Upper lobe of right lung (tissue), 1 donor: Measurements from ENCODE around the gene FARP1. TPM values are rescaled to one million over a fixed set of nuclear protein-coding genes. Genes with fewer than 3 reads are reported as not detected.

Source experiments
- ATAC-seq: fragments of 200-7000 bp; cut with Tn5 transposase; one replicate; pipeline ENCODE4 v1.9.1; 2020; ENCODE audit warnings: mild to moderate bottlenecking, moderate library complexity
- DNase-seq: peaks from one replicate; pipeline ENCODE4 v3.0.0-alpha.2; 2020
- H3K27ac ChIP-seq: fragments of 200-600 bp; one replicate; pipeline ENCODE4 v1.8.0; 2022
- H3K27me3 ChIP-seq: fragments of 200-600 bp; one replicate; pipeline ENCODE4 v1.8.0; 2022; ENCODE audit warnings: mild to moderate bottlenecking
- H3K36me3 ChIP-seq: fragments of 200-600 bp; one replicate; pipeline ENCODE4 v1.8.0; 2022
- H3K4me1 ChIP-seq: fragments of 200-600 bp; one replicate; pipeline ENCODE4 v1.8.0; 2022
- H3K4me3 ChIP-seq: fragments of 200-600 bp; one replicate; pipeline ENCODE4 v1.8.0; 2022; ENCODE audit warnings: mild to moderate bottlenecking
- H3K9me3 ChIP-seq: fragments of 200-600 bp; one replicate; pipeline ENCODE4 v1.8.0; 2022
- intact Hi-C: fragments of 100-400 bp; cut with DNase I; formaldehyde crosslinking; loops from one replicate; pipeline ENCODE4 v1.11.0; 2022
- total RNA-seq: library from RNA; stranded (reverse); fragmentation: NEBNext Ultra II Directional; extraction: Animal tissue kit (Norgen Biotek cat#: 25700); gene quantifications from one replicate; pipeline ENCODE4 v1.2.1, GENCODE V29; 2021
- TF ChIP-seq, protein P1 (sequence below): fragments of 200-600 bp; IDR thresholded peaks from one replicate; pipeline ENCODE4 v1.8.0; 2022; ENCODE audit warnings: antibody characterized with exemption
- donor health status: DM: no; HTN: yes; CAD: no; lungs with severe emphysema.

The FARP1 gene
- total RNA-seq, 1 donor from 2014 or later = 95.9 TPM

DNA sequence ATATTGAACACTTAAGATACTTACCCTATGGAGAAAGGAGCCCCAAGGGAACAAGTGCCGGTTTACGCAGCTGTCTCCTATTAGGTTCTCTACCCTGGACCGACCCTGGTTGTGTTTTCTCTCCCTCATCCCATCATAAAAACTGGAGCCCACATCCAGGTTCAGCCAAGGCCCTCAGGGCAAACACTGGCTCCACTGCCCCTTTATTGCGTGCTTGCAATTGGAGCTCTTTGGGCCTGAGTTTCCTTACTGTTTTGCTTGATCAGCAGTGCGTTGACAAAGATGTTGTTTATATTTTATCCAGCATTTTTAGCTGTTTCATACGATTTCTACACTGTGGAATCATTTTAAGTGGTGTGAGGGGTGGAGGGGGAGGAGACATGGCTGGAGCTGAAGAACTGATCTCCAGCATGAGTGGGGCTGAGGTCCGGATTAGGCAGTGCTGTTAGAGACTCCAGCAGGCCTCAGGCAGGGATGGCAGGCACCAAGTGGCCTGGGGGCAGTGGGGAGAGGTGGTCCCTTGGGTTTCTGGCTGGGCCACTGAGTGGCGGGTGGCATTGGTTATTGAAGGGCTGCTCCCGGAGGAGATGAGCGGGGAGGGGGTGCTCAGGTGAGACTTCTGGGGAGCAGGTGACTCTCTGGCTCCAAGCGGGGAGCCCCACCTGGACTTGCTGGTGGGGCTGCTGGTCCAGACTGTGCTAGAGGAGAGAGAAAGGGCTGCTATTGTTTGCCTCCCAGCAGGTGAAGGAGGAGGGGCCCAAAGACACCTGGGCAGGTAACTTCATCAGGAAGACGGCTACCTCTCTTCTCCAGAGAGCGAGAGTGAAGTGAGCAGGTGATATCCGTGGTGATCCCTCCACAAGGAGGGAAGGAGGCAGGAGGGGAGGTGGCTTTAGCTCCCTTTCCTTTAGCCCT lies 96.5 kb downstream of the FARP1 start:
- Histone ChIP-seq H3K36me3 (no peaks in the 10 kb centered on the region), H3K4me3 (no peak overlapping the region), H3K4me1 (no peaks in the 10 kb centered on the region), H3K27ac (no peak overlapping the region), H3K27me3 (no peaks in the 10 kb centered on the region), H3K9me3 (no peaks in the 10 kb centered on the region)
- intact Hi-C loops = no loop called here
- TF ChIP-seq, protein P1, sequence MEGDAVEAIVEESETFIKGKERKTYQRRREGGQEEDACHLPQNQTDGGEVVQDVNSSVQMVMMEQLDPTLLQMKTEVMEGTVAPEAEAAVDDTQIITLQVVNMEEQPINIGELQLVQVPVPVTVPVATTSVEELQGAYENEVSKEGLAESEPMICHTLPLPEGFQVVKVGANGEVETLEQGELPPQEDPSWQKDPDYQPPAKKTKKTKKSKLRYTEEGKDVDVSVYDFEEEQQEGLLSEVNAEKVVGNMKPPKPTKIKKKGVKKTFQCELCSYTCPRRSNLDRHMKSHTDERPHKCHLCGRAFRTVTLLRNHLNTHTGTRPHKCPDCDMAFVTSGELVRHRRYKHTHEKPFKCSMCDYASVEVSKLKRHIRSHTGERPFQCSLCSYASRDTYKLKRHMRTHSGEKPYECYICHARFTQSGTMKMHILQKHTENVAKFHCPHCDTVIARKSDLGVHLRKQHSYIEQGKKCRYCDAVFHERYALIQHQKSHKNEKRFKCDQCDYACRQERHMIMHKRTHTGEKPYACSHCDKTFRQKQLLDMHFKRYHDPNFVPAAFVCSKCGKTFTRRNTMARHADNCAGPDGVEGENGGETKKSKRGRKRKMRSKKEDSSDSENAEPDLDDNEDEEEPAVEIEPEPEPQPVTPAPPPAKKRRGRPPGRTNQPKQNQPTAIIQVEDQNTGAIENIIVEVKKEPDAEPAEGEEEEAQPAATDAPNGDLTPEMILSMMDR = no peak
- DNase-seq = no peak
- no peak for ATAC-seq

DNA sequence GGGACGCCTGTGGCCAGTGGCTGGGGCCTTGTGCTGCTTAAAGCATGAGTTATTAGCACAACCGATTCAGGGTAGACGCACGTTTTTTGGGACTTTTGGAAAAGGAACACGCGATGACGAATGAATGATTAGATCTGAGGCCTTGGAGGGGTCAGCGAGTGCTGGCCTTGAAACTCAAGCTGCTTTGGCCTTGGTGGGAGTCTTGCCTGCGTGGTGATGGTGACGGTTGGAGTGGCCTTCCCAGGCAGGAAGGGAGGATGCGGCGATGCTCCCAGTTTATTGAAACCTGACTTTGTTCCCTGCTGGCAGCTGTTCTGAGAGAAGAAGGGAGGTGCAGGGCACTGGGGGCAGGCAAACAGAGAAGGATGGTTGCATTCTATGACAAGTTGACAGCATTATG lies 97.2 kb downstream of the FARP1 start:
- Histone ChIP-seq H3K4me1 (no peaks in the 10 kb centered on the region), H3K9me3 (no peaks in the 10 kb centered on the region), H3K36me3 (no peaks in the 10 kb centered on the region), H3K4me3 (no peak overlapping the region), H3K27ac (no peak overlapping the region), H3K27me3 (no peaks in the 10 kb centered on the region)
- TF ChIP-seq, protein P1 = no peak
- ATAC-seq = no peak
- no peak for DNase-seq
- intact Hi-C loops = no loop called here

DNA sequence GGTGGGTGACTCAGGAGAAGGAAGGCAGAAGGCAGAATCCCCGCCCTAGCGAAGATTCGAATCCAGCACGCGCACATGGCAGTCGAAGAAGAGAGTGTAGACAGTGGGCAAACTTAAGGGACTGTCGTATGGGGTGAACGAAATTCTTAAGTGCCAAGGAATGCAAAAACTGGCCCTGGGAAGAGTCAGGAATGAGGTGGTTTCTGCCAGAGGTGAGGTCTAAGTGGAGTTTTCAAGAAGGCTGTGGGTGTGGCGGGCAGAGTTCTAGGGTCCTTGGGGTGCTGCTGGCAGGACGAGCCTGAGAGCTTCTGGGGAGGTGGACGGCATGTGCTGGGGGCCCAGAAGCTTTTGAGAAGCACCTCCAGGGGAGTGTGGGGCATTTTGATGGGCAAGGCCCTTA lies 98.1 kb downstream of the FARP1 start:
- intact Hi-C loops = no loop called here
- ATAC-seq (peak; percentile 60), DNase-seq (no peak)
- H3K4me3 ChIP-seq = no peak overlapping the region
- no peaks in the 10 kb centered on the region for H3K4me1 ChIP-seq
- no peak overlapping the region for H3K27ac ChIP-seq
- no peaks in the 10 kb centered on the region for H3K27me3 ChIP-seq
- no peaks in the 10 kb centered on the region for H3K9me3 ChIP-seq
- no peaks in the 10 kb centered on the region for H3K36me3 ChIP-seq
- TF ChIP-seq, protein P1 = no peak

DNA sequence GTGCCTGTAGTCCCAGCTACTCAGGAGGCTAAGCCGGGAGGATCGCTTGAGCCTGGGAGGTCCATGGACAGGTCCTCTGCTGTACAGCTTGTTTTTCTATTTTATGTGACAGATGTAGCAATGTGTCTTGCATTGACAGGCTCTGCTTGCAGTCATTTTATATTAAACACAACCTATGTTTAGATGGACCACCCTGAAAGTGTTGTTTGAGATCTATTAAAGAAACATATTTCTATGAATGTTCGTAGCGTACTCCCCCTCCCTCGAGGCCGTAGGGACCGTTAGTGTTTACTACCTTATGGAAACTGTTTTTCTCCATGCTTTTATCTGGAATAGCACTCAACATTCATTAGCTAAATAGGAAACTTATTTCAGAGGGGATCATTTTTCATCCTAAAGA lies 99.1 kb downstream of the FARP1 start:
- DNase-seq (no peak), ATAC-seq (no peak)
- Histone ChIP-seq H3K27me3 (no peaks in the 10 kb centered on the region), H3K9me3 (no peaks in the 10 kb centered on the region), H3K4me3 (no peak overlapping the region), H3K27ac (no peak overlapping the region), H3K4me1 (no peaks in the 10 kb centered on the region), H3K36me3 (no peaks in the 10 kb centered on the region)
- TF ChIP-seq, protein P1 = no peak
- intact Hi-C loops = no loop called here

DNA sequence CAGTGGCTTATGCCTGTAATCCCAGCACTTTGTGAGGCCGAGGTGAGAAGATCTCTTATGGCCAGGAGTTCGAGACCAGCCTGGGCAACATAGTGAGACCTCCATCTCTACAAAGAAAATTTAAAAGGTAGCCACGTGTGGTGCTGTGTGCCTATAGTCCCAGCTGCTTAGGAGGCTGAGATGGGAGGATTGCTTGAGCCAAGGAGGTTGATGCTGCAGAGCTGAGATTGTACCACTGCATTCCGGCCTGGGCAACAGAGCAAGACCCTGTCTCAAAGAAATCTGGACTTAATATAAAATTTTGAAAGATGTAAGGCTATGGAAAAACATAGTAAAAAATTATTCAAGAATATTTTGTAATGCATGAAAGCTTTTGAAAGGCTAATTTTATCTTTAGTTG lies 99.5 kb downstream of the FARP1 start:
- intact Hi-C loops = no loop called here
- TF ChIP-seq, protein P1 = no peak
- H3K27me3 ChIP-seq = no peaks in the 10 kb centered on the region
- no peaks in the 10 kb centered on the region for H3K4me1 ChIP-seq
- DNase-seq (no peak), ATAC-seq (no peak)
- no peaks in the 10 kb centered on the region for H3K9me3 ChIP-seq
- no peaks in the 10 kb centered on the region for H3K36me3 ChIP-seq
- no peak overlapping the region for H3K27ac ChIP-seq
- H3K4me3 ChIP-seq = no peak overlapping the region

DNA sequence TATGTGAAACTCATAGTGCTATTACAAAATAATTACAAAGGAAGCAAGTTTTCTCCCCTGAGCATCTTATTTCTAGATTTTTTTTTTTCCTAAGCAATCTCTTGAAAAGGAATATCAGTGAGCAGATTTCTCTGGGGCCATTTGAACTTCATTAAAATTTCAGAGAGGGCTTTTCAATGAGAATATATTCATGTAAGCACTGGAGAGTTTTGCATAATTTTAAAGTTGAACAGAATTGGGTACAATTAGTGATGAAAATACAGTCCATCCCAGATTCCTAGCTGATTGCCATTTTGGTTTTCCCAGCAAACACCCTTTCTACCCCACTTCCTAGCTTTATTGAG lies 101.0 kb downstream of the FARP1 start:
- H3K36me3 ChIP-seq = no peaks in the 10 kb centered on the region
- no peak overlapping the region for H3K27ac ChIP-seq
- no peak for ATAC-seq
- TF ChIP-seq, protein P1 = no peak
- intact Hi-C loops = no loop called here
- H3K4me1 ChIP-seq = no peaks in the 10 kb centered on the region
- no peaks in the 10 kb centered on the region for H3K9me3 ChIP-seq
- no peaks in the 10 kb centered on the region for H3K27me3 ChIP-seq
- no peak for DNase-seq
- H3K4me3 ChIP-seq = no peak overlapping the region
